ENCODE results near the gene CD6.

DNA sequence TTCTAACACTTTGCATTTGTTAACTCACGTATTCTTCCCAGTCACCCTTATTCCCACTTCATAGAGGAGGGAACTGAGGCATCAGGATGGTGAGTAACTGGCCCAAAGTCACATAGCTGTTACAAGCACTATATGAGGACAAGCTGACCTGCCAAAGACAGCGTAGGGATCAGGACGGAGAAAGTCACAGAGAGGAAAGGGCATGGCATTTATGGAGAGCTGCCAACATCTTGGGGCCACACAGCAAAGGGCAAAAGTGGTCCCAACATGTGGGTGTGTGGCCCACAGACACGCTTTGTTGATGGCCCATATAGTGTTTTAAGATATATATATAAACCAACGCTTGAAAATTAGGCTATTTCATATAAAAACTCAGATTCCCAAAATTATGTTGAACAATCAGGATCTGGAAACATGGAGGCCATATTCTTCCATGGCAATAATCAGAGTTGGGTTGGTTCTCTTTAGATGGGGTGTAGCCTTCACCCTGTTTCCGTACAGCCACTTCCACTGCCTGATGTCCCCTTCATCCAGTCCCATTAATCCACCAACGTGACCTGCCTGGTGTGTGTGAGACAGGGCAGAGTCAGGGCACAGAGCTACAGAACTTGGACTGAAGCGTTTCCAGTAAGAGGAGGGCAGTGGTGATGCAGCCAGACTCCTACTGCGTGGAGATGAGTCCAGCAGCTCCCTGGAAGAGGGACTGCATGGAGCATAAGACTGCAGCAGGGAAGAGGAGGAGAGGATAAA lies 90.9 kb downstream of the CD6 start:
- TF ChIP-seq POLR2A (IDR thresholded peaks at IDR 0.05), result no peak
- TF ChIP-seq, protein P1, sequence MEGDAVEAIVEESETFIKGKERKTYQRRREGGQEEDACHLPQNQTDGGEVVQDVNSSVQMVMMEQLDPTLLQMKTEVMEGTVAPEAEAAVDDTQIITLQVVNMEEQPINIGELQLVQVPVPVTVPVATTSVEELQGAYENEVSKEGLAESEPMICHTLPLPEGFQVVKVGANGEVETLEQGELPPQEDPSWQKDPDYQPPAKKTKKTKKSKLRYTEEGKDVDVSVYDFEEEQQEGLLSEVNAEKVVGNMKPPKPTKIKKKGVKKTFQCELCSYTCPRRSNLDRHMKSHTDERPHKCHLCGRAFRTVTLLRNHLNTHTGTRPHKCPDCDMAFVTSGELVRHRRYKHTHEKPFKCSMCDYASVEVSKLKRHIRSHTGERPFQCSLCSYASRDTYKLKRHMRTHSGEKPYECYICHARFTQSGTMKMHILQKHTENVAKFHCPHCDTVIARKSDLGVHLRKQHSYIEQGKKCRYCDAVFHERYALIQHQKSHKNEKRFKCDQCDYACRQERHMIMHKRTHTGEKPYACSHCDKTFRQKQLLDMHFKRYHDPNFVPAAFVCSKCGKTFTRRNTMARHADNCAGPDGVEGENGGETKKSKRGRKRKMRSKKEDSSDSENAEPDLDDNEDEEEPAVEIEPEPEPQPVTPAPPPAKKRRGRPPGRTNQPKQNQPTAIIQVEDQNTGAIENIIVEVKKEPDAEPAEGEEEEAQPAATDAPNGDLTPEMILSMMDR (IDR thresholded peaks at IDR 0.05), result no peak
